PFSK-1 (cell line): Measurements from ENCODE around the gene C16orf96.

ENCODE experiments used
- POLR2AphosphoS5 ChIP-seq: IDR thresholded peaks from 2 replicates; pipeline ENCODE4 v1.6.1; 2012; ENCODE audit warnings: low read depth, mild to moderate bottlenecking, control low read depth, low read length, moderate library complexity
- TAF1 ChIP-seq: IDR thresholded peaks from 2 replicates; pipeline ENCODE4 v1.6.1; 2012; ENCODE audit warnings: low read length, control low read depth, borderline replicate concordance; ENCODE audit not compliant: insufficient read depth
- TF ChIP-seq, protein P1 (sequence below), 2 experiments: IDR thresholded peaks; 2 replicates each; pipeline versions ENCODE4 v1.6.1 to v1.8.0; 2011 to 2012; ENCODE audit warnings: low read depth in 2 of 2, low read length in 2 of 2, control low read depth in 1 of 2, inconsistent platforms in 1 of 2, mild to moderate bottlenecking in 1 of 2, moderate library complexity in 1 of 2; ENCODE audit not compliant: insufficient read depth in 1 of 2

DNA sequence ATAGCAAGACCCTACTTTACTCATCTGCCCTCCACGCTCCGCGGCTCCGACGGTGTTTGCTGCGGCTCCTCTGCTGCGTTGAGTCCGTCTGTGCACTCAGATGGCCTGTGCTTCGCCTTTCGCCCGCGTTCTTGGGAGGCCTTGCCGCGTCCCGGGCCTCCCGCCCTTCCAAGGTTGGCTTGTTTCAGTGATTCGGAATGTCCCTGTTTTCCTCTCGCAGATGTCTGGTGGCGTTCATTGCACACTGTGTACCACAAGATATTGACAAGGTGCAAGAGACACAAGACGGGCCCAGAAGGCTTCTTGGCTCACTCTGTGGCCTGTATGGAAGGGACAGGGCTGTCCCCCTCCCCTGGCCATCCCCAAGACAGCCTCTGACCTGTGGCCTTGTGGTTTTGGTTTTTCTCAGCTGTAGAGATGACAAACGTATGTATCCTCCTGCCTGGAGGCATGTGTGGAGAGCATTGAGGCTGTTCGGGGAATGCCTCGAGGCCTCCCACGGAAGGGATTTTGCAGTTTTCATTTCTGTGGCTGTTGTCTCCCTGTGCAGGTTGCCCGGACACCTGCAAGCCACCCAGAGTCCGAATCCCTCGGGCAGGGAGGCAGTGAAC is 83.9 kb downstream of the C16orf96 start:
- TF ChIP-seq, protein P1, sequence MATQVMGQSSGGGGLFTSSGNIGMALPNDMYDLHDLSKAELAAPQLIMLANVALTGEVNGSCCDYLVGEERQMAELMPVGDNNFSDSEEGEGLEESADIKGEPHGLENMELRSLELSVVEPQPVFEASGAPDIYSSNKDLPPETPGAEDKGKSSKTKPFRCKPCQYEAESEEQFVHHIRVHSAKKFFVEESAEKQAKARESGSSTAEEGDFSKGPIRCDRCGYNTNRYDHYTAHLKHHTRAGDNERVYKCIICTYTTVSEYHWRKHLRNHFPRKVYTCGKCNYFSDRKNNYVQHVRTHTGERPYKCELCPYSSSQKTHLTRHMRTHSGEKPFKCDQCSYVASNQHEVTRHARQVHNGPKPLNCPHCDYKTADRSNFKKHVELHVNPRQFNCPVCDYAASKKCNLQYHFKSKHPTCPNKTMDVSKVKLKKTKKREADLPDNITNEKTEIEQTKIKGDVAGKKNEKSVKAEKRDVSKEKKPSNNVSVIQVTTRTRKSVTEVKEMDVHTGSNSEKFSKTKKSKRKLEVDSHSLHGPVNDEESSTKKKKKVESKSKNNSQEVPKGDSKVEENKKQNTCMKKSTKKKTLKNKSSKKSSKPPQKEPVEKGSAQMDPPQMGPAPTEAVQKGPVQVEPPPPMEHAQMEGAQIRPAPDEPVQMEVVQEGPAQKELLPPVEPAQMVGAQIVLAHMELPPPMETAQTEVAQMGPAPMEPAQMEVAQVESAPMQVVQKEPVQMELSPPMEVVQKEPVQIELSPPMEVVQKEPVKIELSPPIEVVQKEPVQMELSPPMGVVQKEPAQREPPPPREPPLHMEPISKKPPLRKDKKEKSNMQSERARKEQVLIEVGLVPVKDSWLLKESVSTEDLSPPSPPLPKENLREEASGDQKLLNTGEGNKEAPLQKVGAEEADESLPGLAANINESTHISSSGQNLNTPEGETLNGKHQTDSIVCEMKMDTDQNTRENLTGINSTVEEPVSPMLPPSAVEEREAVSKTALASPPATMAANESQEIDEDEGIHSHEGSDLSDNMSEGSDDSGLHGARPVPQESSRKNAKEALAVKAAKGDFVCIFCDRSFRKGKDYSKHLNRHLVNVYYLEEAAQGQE (IDR thresholded peaks at IDR 0.05; ENCODE audit: insufficient read depth in 1 of 2, low read depth in 2 of 2, low read length in 2 of 2), result no peak
- no peak for TF ChIP-seq TAF1
- no peak for TF ChIP-seq POLR2AphosphoS5
